ENCODE measurements around the gene OBSCN. TPM values are rescaled to one million over a fixed set of nuclear protein-coding genes. Genes with fewer than 3 reads are reported as not detected.

OBSCN gene
- total RNA-seq, 1 experiment from 2014 or later, result 33.3 TPM

DNA sequence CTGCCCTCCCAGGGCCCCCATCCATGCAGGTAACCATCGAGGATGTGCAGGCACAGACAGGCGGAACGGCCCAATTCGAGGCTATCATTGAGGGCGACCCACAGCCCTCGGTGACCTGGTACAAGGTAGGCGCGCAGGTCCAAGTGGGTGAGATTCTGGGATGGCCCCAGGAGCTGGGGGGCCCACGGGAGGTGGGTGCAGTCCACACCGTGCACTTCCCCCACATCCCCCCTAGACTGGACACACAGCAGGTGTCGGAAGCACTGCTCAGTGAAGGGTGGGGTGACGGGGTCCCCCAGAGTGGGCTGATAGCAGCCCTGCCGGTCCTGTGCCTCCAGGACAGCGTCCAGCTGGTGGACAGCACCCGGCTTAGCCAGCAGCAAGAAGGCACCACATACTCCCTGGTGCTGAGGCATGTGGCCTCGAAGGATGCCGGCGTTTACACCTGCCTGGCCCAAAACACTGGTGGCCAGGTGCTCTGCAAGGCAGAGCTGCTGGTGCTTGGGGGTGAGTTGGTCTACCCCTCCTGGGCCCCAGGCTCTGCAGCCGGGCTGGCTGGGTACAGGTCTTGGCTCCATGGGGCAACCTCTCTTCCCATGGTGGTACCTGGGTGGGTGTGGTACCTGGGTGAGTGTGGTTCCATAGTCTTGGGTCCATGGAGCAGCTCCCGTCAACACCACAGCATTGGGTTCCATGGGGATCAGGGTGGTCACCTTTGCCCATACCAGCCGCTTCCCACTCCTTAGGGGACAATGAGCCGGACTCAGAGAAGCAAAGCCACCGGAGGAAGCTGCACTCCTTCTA is 158.4 kb downstream of the OBSCN start:
- Histone ChIP-seq H4K5ac (ENCODE audit: insufficient read length, low read depth, low read length) (no peak overlapping the region), H3K4me1 (ENCODE audit: insufficient read depth, low read length) (no peaks in the 10 kb centered on the region), H3K79me2 (ENCODE audit: insufficient read depth, low read length) (no peaks in the 10 kb centered on the region), H4K8ac (replicated peaks; ENCODE audit: insufficient read length, low read depth, low read length) (no peak overlapping the region), H2BK12ac (ENCODE audit: insufficient read length, low read depth, low read length) (no peak overlapping the region), H3K23ac (ENCODE audit: insufficient read length, low read depth, low read length) (no peak overlapping the region), H3K27me3 (ENCODE audit: insufficient read depth, low read length) (no peaks in the 10 kb centered on the region; the same call in 1 of the 2 replicates), H2AK5ac (ENCODE audit: insufficient read length, low read length) (no peak overlapping the region), H3K14ac (ENCODE audit: insufficient read depth, low read length) (no peak overlapping the region), H2BK120ac (ENCODE audit: low read depth, low read length, poor library complexity, severe bottlenecking) (no peak overlapping the region), H2AFZ (ENCODE audit: low read length) (no peak overlapping the region), H2BK20ac (ENCODE audit: low read depth, low read length, poor library complexity, severe bottlenecking) (no peak overlapping the region), H3K9me3 (ENCODE audit: control insufficient read depth, low read depth, low read length) (no peaks in the 10 kb centered on the region), H2BK5ac (ENCODE audit: insufficient read length, low read length) (no peak overlapping the region), H3K18ac (ENCODE audit: insufficient read length, low read depth, low read length) (no peak overlapping the region), H4K20me1 (ENCODE audit: control insufficient read depth, insufficient read depth, insufficient read length) (no peaks in the 10 kb centered on the region), H3K4me2 (ENCODE audit: insufficient read depth, insufficient read length, low read length) (no peak overlapping the region), H2BK15ac (ENCODE audit: low read depth, low read length) (no peak overlapping the region), H3T11ph (ENCODE audit: low read length) (no peak overlapping the region), H3K4ac (ENCODE audit: low read depth, low read length) (no peak overlapping the region), H3K79me1 (ENCODE audit: insufficient read depth, low read depth, low read length, poor library complexity, severe bottlenecking) (no peaks in the 10 kb centered on the region), H3K27ac (ENCODE audit: insufficient read length, low read depth, low read length) (no peak overlapping the region), H3K56ac (ENCODE audit: insufficient read length, low read depth, low read length) (no peak overlapping the region), H4K91ac (ENCODE audit: insufficient read length, low read depth, low read length) (no peak overlapping the region), H3K23me2 (ENCODE audit: insufficient read length, low read depth, low read length, poor library complexity, severe bottlenecking) (no peaks in the 10 kb centered on the region), H3K9ac (ENCODE audit: extremely low read depth, insufficient read length, low read length) (no peak overlapping the region)
- Mint-ChIP-seq H3K4me3 (no peak overlapping the region), H3K36me3 (ENCODE audit: insufficient read depth in 1 of 3, low read depth in 3 of 3) (no peaks in the 10 kb centered on the region), H3K9me3 (no peaks in the 10 kb centered on the region), H3K27ac (no peak overlapping the region), H3K4me1 (peaks cover 3 to 11% of the 10 kb centered on the region in 2 experiments; a peak in 2 of 4 replicates), H3K27me3 (ENCODE audit: low read depth) (peaks cover 5% of the 10 kb centered on the region)
- no peak for DNase-seq
- TF ChIP-seq CTCF (conservative IDR thresholded peaks at IDR 0.05), result no peak
- WGBS (ENCODE audit: extremely low coverage, insufficient read length, low lambda C conversion rate), result no CpG with 5 or more reads among the region's 23 CpGs

Measured in H9 (cell line).